ENCODE results near the gene SLC1A2. TPM values are rescaled to one million over a fixed set of nuclear protein-coding genes. Genes with fewer than 3 reads are reported as not detected.

The SLC1A2 gene
- total RNA-seq, 4 donors from 2014 or later = 0.17 to 0.69 (median 0.37) TPM

DNA sequence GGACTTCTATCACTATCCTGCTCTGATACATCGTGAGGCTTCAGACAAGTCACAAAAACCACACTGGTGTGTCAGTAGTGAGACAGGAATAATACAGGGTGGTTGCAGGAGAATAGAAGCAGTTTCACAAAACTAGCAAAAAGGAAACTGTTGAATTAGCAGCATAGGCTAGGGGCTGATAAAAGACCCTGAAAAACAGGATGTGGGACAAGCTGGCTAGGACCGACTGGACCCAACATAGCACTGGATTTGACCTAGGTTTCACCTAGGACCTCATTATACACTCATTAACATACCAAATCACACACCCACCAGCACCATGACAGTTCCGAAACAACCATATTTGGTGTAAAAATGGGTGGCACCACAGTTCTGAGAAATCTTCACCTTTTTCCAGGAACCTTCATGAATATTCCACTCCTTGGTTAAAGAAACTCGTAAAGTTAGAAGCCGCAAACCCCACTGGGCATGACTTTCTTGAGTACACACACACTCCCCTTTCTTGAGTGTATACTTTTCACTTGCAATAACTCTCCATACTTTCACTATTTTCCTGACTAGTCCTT is 76.2 kb downstream of the SLC1A2 start:
- DNase-seq (ENCODE audit: extremely low spot score) = no peak
- H3K4me3 ChIP-seq = no peak overlapping the region
- no peak overlapping the region for H3K27ac ChIP-seq (replicated peaks in 1 of 4)
- H3K27me3 ChIP-seq = no peaks in the 10 kb centered on the region
- H3K9me3 ChIP-seq = no peaks in the 10 kb centered on the region
- H3K4me1 ChIP-seq = peaks cover 15 to 29% (median 17%) of the 10 kb centered on the region in 4 donors
- intact Hi-C loops (cut with DNase I) = no loop called here
- WGBS = 82% methylated on average over 5 of the region's 5 CpGs
- TF ChIP-seq POLR2AphosphoS5 (IDR thresholded peaks at IDR 0.05) = no peak
- TF ChIP-seq EP300 (IDR thresholded peaks at IDR 0.05) = no peak
- TF ChIP-seq, protein P1, sequence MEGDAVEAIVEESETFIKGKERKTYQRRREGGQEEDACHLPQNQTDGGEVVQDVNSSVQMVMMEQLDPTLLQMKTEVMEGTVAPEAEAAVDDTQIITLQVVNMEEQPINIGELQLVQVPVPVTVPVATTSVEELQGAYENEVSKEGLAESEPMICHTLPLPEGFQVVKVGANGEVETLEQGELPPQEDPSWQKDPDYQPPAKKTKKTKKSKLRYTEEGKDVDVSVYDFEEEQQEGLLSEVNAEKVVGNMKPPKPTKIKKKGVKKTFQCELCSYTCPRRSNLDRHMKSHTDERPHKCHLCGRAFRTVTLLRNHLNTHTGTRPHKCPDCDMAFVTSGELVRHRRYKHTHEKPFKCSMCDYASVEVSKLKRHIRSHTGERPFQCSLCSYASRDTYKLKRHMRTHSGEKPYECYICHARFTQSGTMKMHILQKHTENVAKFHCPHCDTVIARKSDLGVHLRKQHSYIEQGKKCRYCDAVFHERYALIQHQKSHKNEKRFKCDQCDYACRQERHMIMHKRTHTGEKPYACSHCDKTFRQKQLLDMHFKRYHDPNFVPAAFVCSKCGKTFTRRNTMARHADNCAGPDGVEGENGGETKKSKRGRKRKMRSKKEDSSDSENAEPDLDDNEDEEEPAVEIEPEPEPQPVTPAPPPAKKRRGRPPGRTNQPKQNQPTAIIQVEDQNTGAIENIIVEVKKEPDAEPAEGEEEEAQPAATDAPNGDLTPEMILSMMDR (IDR thresholded peaks at IDR 0.05) = no peak
- no peak for TF ChIP-seq POLR2A (IDR thresholded peaks at IDR 0.05; ENCODE audit: low read depth)
- H3K36me3 ChIP-seq = no peaks in the 10 kb centered on the region

GRCh38 chr11:35340715-35341114 is 78.6 kb downstream of the SLC1A2 start:
- Histone ChIP-seq H3K4me1 (peaks cover 0 to 10% (median 4%) of the 10 kb centered on the region in 4 donors), H3K9me3 (no peaks in the 10 kb centered on the region), H3K36me3 (no peaks in the 10 kb centered on the region), H3K27ac (replicated peaks in 1 of 4) (no peak overlapping the region), H3K27me3 (no peaks in the 10 kb centered on the region), H3K4me3 (no peak overlapping the region)
- TF ChIP-seq, protein P1 (IDR thresholded peaks at IDR 0.05) = no peak
- TF ChIP-seq EP300 (IDR thresholded peaks at IDR 0.05) (no peak), POLR2A (IDR thresholded peaks at IDR 0.05; ENCODE audit: low read depth) (no peak), POLR2AphosphoS5 (IDR thresholded peaks at IDR 0.05) (no peak)
- 93% methylated on average over 2 of the region's 2 CpGs for WGBS
- intact Hi-C loops (cut with DNase I) = no loop called here
- no peak for DNase-seq (ENCODE audit: extremely low spot score)

GRCh38 chr11:35340071-35340470 is 79.3 kb downstream of the SLC1A2 start:
- WGBS = 82% methylated on average over 3 of the region's 3 CpGs
- DNase-seq (ENCODE audit: extremely low spot score) = no peak
- Histone ChIP-seq H3K9me3 (no peaks in the 10 kb centered on the region), H3K27ac (replicated peaks in 1 of 4) (no peak overlapping the region), H3K4me1 (peaks cover 0 to 8% (median 4%) of the 10 kb centered on the region in 4 donors), H3K27me3 (no peaks in the 10 kb centered on the region), H3K4me3 (no peak overlapping the region), H3K36me3 (no peaks in the 10 kb centered on the region)
- TF ChIP-seq, protein P1 (IDR thresholded peaks at IDR 0.05) = no peak
- no peak for TF ChIP-seq EP300 (IDR thresholded peaks at IDR 0.05)
- TF ChIP-seq POLR2AphosphoS5 (IDR thresholded peaks at IDR 0.05) = no peak
- no peak for TF ChIP-seq POLR2A (IDR thresholded peaks at IDR 0.05; ENCODE audit: low read depth)
- intact Hi-C loops (cut with DNase I) = no loop called here

- H3K4me3 ChIP-seq = no peak overlapping the region
- no peaks in the 10 kb centered on the region for H3K9me3 ChIP-seq
- H3K27me3 ChIP-seq = no peaks in the 10 kb centered on the region
- peaks cover 0 to 8% (median 0%) of the 10 kb centered on the region in 4 donors for H3K4me1 ChIP-seq
- TF ChIP-seq POLR2A (IDR thresholded peaks at IDR 0.05; ENCODE audit: low read depth) = no peak
- TF ChIP-seq POLR2AphosphoS5 (IDR thresholded peaks at IDR 0.05) = no peak
- TF ChIP-seq, protein P1 (IDR thresholded peaks at IDR 0.05) = no peak
- no peak for TF ChIP-seq EP300 (IDR thresholded peaks at IDR 0.05)
- 94% methylated on average over 2 of the region's 2 CpGs for WGBS
- H3K36me3 ChIP-seq = no peaks in the 10 kb centered on the region
- intact Hi-C loops (cut with DNase I) = no loop called here
- H3K27ac ChIP-seq (replicated peaks in 1 of 4) = no peak overlapping the region
- DNase-seq (ENCODE audit: extremely low spot score) = no peak
Measured at GRCh38 chr11:35338921-35339320, 80.4 kb downstream of the SLC1A2 start.

DNA sequence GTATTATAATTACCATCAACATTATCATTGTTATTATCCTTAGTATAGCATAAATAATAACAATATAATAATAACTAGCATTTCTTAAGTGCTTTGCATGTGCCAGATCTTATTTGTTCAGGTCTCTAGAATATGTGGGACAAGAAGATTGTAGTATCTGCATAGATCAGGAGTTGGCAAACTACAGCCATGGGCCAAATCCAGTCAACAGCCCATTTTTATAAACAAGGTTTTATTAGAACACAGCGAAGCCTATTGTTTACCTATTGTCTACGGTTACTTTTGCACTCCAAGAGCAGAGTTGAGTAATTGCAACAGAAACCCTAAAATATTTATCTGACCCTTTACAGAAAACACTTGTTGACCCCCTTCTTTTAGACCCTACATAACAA is 81.4 kb downstream of the SLC1A2 start:
- H3K27me3 ChIP-seq = no peaks in the 10 kb centered on the region
- 92% methylated on average over 2 of the region's 2 CpGs for WGBS
- no peak overlapping the region for H3K27ac ChIP-seq (replicated peaks in 1 of 4)
- no peak for DNase-seq (ENCODE audit: extremely low spot score)
- H3K4me3 ChIP-seq = no peak overlapping the region
- H3K9me3 ChIP-seq = no peaks in the 10 kb centered on the region
- peaks cover 0 to 8% (median 0%) of the 10 kb centered on the region in 4 donors for H3K4me1 ChIP-seq
- H3K36me3 ChIP-seq = no peaks in the 10 kb centered on the region
- intact Hi-C loops (cut with DNase I) = no loop called here
- TF ChIP-seq POLR2A (IDR thresholded peaks at IDR 0.05; ENCODE audit: low read depth) (no peak), POLR2AphosphoS5 (IDR thresholded peaks at IDR 0.05) (no peak), EP300 (IDR thresholded peaks at IDR 0.05) (no peak)
- TF ChIP-seq, protein P1 (IDR thresholded peaks at IDR 0.05) = no peak
